GM18507 (cell line): Measurements from ENCODE around the gene FCGBP.

Experiments
- DNase-seq: peaks from one replicate; pipeline ENCODE4 v3.0.0; 2011; ENCODE audit warnings: low read depth; ENCODE audit not compliant: insufficient read length; ENCODE audit errors: extremely low spot score
- FAIRE-seq: peaks from 2 replicates; lab custom pipeline; 2011; peaks lifted over from hg19 to GRCh38; lab: Jason Lieb, UNC

The FCGBP gene

GRCh38 chr19:39951065-39951650 lies 16.7 kb upstream of the FCGBP start:
- FAIRE-seq = no peak

GRCh38 chr19:39949026-39949747 lies 14.8 kb upstream of the FCGBP start:
- FAIRE-seq = no peak
- no peak for DNase-seq

More at GRCh38 chr19:39951065-39951650, 16.7 kb upstream of the FCGBP start:
- DNase-seq = no peak

GRCh38 chr19:39946532-39946931 lies 12.1 kb upstream of the FCGBP start:
- DNase-seq (no peak), FAIRE-seq (no peak)

DNA sequence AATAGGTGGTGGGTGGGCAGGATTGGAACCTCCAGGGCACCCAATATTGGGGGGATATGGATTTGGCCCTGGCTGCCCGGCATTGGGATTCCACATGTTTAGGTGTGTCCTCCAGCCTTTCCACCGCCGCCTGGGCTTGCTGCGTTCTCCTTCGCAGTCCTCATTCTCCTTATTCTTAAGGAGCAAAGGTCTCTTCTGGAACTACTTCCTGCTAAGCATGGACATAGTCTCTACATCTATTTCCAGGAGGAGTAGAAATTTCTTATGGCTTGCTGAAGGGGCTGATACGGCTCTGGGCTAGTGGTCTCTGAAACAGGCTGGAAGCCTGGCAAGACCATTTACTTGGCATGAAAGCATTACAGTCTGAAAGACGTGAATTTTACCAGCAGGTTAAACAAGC lies 9.2 kb upstream of the FCGBP start:
- FAIRE-seq (no peak), DNase-seq (no peak)

DNA sequence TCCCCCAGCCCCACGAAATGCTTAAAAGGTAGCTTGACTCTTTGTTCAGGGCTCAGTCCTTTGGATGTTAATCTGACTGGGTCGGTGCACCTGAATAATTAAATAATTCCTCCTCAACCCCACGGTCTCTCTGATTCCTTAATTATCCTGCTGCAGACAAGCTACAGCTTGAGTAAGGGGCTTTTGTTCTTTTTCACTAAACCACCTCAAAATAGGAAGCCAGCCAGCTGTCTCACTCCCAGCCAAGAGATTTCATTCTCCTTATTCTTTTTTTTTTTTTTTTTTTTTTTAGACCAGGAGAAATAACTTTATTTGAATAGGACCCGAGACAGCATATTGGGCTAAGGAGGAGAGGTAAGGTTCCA lies 7.9 kb upstream of the FCGBP start:
- DNase-seq = no peak
- FAIRE-seq = no peak

DNA sequence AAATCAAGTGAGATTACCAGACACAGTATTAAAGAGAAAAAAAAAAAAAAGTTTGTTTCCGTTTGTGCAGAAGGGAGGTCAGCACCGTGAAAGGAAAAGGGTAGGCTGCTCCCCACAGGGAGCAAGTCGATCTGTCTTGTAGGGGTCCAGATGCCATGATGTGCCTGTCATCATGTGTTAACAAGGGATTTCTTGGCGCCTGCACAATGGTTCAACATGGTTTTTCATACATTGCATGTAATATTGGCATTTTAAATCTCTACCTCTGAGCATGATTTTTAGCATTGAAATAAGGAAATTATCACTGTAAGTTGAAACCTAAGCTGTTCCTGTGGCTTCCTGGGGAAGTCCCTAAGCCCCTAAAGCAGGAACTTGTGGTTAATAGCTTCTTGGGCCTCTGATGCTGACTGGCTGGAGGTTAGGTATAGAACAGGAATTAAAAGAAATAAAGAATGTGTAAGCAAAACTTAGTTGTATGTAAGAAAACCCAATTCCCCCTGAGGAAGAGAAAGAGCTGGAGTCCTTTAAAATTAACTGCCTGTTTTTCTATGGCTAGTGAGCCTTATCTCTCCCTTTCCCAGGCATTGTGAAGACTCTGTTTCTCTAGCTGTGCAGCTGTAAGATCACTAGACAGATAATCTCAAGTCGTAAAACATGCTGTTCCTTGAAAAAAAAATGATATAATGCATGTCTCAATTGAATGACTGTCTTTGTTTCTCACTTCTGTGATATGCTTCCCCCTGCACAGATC lies 7.4 kb upstream of the FCGBP start:
- no peak for DNase-seq
- peak; percentile 92 for FAIRE-seq

DNA sequence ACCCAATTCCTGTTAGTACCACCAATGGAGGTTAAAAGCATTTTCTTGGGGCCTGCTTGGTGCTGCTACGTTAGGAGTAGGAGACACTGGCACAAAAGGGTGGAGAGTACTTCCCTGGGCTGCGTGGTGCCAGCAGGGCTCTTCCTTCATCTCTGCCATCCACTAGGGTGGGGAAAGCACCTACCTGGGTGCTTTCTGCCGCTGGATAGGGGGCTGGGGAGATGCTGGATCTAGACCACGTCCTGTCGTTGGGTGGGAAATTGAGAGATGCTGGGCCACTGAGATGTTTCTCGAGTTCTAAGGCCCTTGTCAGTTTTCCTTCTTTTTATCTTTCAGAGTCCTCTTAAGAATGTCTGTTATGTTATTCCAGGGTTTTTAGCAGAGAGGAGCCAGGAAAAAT lies 6.7 kb upstream of the FCGBP start:
- DNase-seq = no peak
- FAIRE-seq = peak; percentile 5

GRCh38 chr19:39940221-39940833 lies 5.9 kb upstream of the FCGBP start:
- no peak for DNase-seq
- FAIRE-seq = no peak

GRCh38 chr19:39939556-39939955 lies 5.1 kb upstream of the FCGBP start:
- FAIRE-seq = no peak
- no peak for DNase-seq

- no peak for FAIRE-seq
- DNase-seq = no peak
Measured at GRCh38 chr19:39937787-39938186, 3.4 kb upstream of the FCGBP start.

DNA sequence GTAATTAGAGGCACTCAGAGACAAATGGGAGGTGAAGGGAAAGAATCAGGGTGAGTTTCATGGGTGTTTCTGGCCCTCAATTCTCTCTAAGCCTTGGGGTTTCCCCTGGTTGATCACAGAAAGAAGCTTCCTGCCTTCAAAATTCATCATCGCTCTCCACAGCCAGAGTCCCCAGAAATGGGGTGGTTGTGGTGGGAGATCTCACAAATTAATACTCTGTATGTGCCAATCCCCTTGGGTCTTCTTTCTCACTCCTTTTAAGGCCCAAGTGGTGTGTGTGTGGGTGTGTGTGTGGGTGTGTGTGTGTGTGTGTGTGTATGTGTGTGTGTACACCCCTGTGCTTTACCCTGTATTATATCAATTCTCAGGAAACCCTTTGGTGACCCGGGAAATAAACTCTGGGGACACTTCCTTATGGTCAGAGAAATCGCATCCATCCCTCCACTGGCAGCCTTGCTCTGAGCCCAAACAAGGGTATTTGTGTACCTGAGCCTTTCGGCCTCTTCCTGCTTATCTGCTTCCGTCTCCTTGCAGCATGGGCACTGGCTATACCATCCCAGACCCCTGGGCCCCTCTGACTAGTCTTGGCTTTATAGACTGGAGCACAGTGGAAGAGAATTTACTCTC lies 2.8 kb upstream of the FCGBP start:
- no peak for DNase-seq
- FAIRE-seq = peak; percentile 91

DNA sequence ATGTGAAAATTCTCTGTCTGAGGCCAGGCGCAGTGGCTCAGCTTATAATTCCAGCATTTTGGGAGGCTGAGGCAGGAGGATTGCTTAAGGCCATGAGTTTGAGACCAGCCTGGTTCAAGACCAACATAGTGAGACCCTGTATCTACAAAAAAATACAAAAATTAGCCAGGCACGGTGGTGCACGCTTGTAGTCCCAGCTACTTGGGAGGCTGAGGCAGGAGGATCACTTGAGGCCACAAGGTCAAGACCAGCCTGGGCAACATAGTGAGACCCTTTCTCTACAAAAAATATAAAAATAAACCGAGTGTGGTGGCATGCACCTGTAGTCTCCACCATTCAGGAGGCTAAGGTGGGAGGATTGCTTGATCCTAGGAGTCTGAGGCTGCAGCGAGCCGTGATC lies 2.2 kb upstream of the FCGBP start:
- DNase-seq (no peak), FAIRE-seq (no peak)

DNA sequence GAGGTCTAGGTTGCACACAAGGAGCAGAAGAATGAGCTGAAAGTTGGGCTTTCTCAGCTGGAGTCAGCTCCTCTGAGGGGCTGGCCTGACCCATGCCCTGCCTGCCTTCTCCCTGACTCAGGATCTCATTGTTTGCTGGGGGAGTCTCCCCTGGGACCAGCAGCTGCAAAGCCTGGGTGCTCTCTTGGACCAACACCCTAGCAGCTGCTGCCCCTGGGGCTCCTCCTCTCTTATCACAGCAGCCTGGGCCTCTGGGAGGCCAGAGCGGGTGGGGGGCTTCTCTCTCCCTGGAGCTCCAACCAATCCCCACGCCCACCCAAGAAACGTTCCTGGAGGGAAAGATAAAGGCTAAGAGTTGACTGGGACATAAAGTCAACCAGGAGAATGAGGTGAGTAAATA lies 1.6 kb upstream of the FCGBP start:
- DNase-seq (no peak), FAIRE-seq (peak; percentile 59)

DNA sequence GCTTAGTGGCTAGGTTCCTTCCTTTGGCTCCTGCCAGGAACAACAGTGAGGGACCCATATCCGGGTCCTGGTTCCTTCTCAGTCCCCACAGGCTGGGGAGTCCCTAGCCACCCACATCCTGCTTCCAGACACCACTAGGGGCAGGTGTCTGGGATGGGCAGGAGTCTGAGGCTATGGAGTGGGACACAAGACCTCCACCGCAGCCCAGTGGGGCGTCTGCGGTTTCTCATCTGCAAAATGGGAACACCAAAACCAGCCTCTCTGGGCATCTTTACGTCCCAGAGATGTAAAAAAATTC lies 879 bp upstream of the FCGBP start:
- DNase-seq = no peak
- FAIRE-seq = no peak

DNA sequence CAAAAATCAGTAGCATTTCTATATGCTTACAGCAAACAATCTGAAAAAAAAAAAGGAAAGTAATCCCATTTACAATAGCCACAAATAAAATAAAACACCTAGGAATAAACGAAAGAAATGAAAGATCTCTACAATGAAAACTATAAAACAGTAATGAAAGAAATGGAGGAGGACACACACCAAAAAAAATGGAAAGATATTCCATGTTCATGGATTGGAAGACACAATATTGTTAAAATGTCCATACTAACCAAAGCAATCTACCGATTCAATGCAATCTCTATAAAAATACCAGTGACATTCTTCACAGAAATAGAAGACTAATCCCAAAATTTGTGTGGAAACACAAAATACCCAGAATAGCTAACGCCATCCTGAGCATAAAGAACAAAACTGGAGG lies 4.7 kb downstream of the FCGBP start:
- DNase-seq (no peak), FAIRE-seq (no peak)

DNA sequence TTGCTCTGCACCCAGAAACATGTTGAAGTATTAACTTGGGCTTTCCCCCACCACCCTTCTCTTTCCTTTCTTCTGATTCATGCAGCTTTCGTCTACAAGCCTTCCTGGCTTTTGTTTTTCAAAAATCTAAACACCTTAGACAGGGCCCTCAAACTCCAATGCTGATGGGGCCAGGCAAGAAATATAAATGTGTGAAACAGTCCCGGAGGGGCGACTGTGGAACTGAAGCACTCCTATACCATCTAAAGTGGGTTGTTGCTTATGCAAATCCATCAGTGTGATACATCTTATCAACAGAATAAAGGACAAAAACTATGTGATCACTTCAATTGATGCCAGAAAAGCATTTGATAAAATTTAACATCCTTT lies 6.1 kb downstream of the FCGBP start:
- no peak for FAIRE-seq
- DNase-seq = no peak

DNA sequence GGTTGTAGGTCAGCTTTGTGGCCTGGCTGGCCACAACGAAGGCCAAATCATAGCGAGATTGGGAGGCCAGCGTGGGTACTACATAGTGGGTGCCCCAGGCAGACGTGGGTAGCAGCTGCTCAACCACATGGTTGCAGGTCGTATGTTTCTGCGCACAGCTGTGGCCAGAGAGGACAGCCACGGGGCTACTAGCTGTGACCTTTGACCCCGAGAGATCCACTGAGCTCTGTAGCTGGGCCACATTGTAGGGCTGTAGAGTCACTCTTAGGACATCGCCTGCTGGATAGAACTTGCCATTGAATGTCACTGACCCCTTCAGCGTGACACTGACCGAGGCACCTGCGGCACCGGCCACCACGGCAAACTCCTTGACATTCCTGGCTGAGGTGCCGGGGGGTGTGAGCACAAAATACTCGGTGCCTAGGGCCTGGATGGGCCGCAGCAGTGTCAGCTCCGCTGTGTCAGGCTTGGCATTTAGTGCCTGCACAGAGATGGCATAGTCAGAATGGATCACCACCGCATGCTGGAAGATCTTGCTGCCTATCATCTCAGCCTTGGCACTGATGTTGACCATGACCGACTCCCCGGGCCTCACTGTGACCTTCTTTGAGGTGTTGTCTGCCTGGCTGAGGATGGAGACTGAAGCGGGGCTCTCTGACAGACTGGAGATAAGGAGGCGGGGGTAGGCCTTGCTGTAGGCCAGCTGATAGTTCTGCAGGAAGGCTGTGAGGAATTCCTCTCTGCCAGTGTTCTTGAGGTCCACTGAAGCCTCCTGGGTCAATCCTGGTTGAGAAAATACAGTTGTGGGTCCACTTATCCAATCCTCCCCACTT lies 6.7 kb downstream of the FCGBP start:
- FAIRE-seq (no peak), DNase-seq (no peak)

DNA sequence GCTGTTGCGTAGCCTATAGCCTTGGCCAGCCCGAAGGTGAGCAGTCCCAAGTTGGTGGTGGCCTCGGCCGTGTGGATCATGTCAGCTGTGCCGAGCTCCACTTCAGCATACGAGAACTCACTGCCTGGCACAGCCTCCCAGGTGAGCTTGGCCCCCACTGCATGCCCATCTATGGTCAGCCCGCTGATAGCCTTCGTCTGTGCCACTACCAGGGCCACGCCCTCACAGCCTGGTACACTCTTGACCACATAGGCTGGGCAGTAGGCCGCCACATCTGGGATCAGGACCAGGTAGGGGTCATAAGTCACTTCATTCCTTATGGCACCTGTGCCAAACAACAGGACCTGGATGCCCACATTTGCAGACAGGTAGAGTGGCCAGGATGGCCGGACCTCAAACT lies 7.4 kb downstream of the FCGBP start:
- no peak for DNase-seq
- FAIRE-seq = no peak

GRCh38 chr19:39926170-39926760 lies 8.2 kb downstream of the FCGBP start:
- FAIRE-seq = no peak

More at GRCh38 chr19:39926170-39926760, 8.2 kb downstream of the FCGBP start:
- DNase-seq = no peak
